Measurements from ENCODE around the gene ZNF346. TPM values are rescaled to one million over a fixed set of nuclear protein-coding genes. Genes with fewer than 3 reads are reported as not detected.
"Not testable (repeated sequence)": the region's sequence is repeated elsewhere in the genome, so short reads cannot be mapped to it uniquely, and the experiment has no call there.

The ZNF346 gene, protein sequence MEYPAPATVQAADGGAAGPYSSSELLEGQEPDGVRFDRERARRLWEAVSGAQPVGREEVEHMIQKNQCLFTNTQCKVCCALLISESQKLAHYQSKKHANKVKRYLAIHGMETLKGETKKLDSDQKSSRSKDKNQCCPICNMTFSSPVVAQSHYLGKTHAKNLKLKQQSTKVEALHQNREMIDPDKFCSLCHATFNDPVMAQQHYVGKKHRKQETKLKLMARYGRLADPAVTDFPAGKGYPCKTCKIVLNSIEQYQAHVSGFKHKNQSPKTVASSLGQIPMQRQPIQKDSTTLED
- 10 to 100 TPM; 16.5 to 23.3 TPM for total RNA-seq

DNA sequence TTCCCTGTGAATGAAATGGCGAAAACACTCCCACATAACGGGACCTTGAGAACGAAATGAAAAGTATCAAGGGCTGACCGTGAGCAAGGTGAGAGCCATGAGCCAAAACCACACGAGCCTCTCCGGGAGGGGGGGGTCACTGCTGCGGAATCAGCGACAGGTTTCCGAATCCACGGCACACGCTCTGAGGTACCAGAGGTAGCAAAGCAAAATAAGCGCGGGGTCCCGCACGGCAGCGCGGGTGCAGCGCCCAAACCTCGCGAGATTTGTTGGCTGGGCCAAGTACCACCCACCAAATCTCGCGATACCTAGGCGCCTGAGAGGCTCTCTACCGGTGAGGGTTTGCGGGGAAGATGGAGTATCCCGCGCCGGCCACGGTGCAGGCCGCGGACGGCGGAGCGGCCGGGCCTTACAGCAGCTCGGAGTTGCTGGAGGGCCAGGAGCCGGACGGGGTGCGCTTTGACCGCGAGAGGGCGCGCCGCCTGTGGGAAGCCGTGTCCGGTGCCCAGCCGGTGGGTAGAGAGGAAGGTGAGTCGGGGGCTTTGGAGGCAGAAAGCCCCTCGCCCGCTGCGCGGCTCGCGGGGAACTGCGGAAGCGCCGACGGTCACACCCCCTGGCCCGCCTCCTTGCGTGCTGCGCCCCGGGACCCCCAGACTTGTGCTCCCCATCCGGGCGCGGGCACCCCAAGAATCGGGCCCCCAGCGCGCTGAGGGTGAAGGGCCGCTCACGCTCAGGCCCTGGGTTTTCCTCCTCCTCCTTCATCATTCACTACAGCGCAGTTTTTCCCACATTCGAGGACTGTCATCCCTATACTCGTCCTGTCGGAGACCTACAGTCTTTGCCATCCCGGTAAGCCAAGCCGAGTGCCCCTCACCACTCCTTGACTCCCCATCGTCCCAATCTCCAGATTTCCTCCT lies at the start of gene ZNF346:
ZNF346 (plus strand) TSS at position 311 of the 917 bp plus-strand sequence; CDS start at position 354, 43 bp downstream.
- peak; percentile 97 for DNase-seq
- Mint-ChIP-seq H3K4me3 (peak within 1 kb of the TSS; percentile 91), H3K9me3 (ENCODE audit: low read depth) (no peaks in the 10 kb centered on the region), H3K27ac (peak within 1 kb of the TSS; percentile 95), H3K4me1 (peaks cover 34% of the 10 kb centered on the region), H3K36me3 (ENCODE audit: low read depth) (peaks cover 7% of the 10 kb centered on the region), H3K27me3 (no peaks in the 10 kb centered on the region)
- intact Hi-C loops (cut with DNase I, micrococcal nuclease): loop anchor here in 1 of 2 experiments (1.0 to 2.0 kb wide), 4 partner anchors 16 to 486 kb away; partner anchors contain the start of genes NSD1, RNF44, TSPAN17 and UIMC1
- POLR2A ChIA-PET: interaction anchor here (0.5 to 1.6 kb wide), 3 partner anchors 16 to 616 kb away, joined by 3 to 7 read pairs (median 3); partner anchors contain the start of gene UIMC1
- CTCF ChIA-PET: interaction anchor here (1.0 to 1.3 kb wide), 4 partner anchors 13 to 362 kb away, joined by 3 to 9 read pairs (median 4); no protein-coding TSS in a partner anchor
- peak; percentile 97 for ATAC-seq

DNA sequence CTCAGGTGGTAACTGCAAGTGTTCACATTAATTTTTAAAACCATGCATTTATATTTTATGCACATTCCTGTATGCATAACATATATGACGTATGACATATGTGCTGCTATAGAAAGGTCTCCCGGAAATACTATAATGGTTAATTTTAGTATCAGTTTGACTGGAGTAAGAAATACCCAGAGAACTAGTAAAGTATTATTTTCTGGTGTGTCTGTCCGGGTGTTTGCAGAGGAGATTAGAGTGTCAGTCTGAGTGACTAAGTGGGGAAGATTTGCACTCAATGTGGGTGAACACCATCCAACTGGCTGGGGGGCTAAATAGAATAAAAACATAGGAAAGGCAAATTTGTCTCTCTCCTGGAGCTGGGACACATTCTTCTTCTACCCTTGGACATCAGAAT lies 42.8 kb upstream of the ZNF346 start:
- ATAC-seq (peak; percentile 58), DNase-seq (no peak)
- H3K36me3 Mint-ChIP-seq (ENCODE audit: low read depth): peaks cover 30% of the 10 kb centered on the region
- no peak overlapping the region for H3K4me3 Mint-ChIP-seq
- H3K27me3 Mint-ChIP-seq: no peaks in the 10 kb centered on the region
- CTCF ChIA-PET: interaction anchor here (0.6 kb wide), 1 partner anchor 17 kb away, joined by 4 read pairs; no protein-coding TSS in a partner anchor
- intact Hi-C loops (cut with DNase I, micrococcal nuclease): no loop called here
- no peaks in the 10 kb centered on the region for H3K9me3 Mint-ChIP-seq (ENCODE audit: low read depth)
- H3K4me1 Mint-ChIP-seq: peaks cover 10% of the 10 kb centered on the region
- no peak overlapping the region for H3K27ac Mint-ChIP-seq
- POLR2A ChIA-PET: no interaction called here

DNA sequence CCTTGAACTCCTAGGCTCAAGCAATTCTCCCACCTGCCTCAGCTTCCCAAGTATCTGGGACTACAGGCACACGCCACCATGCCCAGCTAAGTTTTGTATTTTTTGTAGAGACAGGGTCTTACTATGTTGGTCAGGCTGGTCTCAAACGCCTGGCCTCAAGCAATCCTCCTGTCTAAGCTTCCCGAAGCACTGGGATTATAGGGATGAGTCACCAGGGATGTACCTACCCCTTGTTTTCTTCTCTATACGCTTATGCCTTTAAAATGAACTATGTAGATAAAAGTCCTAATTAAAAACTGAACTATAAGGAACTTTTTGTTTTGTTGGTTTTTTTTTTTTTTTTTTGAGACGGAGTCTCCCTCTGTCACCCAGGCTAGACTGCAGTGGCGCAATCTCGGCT lies 41.7 kb upstream of the ZNF346 start:
- POLR2A ChIA-PET: no interaction called here
- no peak for DNase-seq
- H3K4me1 Mint-ChIP-seq: peaks cover 15% of the 10 kb centered on the region
- H3K27me3 Mint-ChIP-seq: no peaks in the 10 kb centered on the region
- no peaks in the 10 kb centered on the region for H3K9me3 Mint-ChIP-seq (ENCODE audit: low read depth)
- CTCF ChIA-PET: interaction anchor here (0.7 kb wide), 2 partner anchors 23 to 1719 kb away, joined by 3 read pairs; no protein-coding TSS in a partner anchor
- intact Hi-C loops (cut with DNase I, micrococcal nuclease): no loop called here
- no peak overlapping the region for H3K27ac Mint-ChIP-seq
- no peak for ATAC-seq
- H3K4me3 Mint-ChIP-seq: no peak overlapping the region
- H3K36me3 Mint-ChIP-seq (ENCODE audit: low read depth): peaks cover 25% of the 10 kb centered on the region

DNA sequence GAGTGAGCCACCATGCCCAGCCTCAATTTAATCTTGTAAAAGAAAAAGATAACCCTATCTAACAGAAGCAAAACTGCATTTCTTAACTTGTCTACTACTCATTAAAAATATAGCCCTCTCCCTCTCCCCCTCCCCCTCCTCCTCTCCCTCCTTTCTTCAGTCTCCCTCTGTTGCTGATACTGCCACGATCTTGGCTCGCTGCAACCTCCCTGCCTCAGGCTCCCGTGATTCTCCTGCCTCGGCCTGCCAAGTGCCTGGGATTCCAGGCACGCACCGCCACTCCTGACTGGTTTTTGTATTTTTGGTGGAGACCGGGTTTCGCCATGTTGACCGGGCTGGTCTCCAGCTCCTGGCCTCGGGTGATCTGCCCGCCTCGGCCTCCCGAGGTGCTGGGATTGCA lies 39.4 kb upstream of the ZNF346 start:
- H3K4me1 Mint-ChIP-seq: peaks cover 26% of the 10 kb centered on the region
- peaks cover 24% of the 10 kb centered on the region for H3K36me3 Mint-ChIP-seq (ENCODE audit: low read depth)
- POLR2A ChIA-PET; ATAC-seq; DNase-seq; H3K4me3 Mint-ChIP-seq; H3K27me3 Mint-ChIP-seq; intact Hi-C loops (cut with DNase I, micrococcal nuclease); H3K27ac Mint-ChIP-seq; H3K9me3 Mint-ChIP-seq (ENCODE audit: low read depth): not testable (repeated sequence)
- CTCF ChIA-PET: interaction anchor here (0.6 kb wide), 1 partner anchor 99 kb away, joined by 5 read pairs; no protein-coding TSS in a partner anchor

DNA sequence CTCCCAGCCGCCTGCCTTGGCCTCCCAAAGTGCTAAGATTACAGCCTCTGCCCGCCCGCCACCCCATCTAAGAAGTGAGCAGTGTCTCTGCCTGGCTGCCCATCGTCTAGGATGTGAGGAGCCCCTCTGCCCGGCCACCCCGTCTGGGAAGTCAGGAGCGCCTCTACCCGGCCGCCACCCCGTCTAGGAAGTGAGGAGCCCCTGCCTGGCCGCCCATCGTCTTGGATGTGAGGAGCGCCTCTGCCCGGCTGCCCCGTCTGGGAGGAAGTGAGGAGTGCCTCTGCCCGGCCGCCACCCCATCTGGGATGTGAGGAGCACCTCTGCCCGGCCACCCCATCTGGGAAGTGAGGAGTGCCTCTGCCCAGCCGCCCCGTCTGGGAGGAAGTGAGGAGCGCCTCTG lies 38.9 kb upstream of the ZNF346 start:
- H3K4me3 Mint-ChIP-seq; intact Hi-C loops (cut with DNase I, micrococcal nuclease); ATAC-seq; POLR2A ChIA-PET; DNase-seq; CTCF ChIA-PET; H3K9me3 Mint-ChIP-seq (ENCODE audit: low read depth); H3K27ac Mint-ChIP-seq; H3K27me3 Mint-ChIP-seq: not testable (repeated sequence)
- peaks cover 26% of the 10 kb centered on the region for H3K36me3 Mint-ChIP-seq (ENCODE audit: low read depth)
- peaks cover 29% of the 10 kb centered on the region for H3K4me1 Mint-ChIP-seq

DNA sequence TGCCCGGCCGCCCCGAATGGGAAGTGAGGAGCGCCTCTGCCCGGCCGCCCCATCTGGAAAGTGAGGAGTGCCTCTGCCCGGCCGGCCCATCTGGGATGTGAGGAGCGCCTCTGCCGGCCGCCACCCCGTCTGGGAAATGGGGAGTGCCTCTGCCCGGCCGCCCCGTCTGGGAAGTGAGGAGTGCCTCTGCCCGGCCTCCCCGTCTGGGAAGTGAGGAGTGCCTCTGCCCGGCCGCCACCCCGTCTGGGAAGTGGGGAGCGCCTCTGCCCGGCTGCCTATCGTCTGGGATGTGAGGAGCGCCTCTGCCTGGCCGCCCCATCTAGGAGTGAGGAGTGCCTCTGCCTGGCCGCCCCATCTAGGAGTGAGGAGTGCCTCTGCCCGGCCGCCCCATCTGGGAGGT lies 38.3 kb upstream of the ZNF346 start:
- H3K9me3 Mint-ChIP-seq (ENCODE audit: low read depth); CTCF ChIA-PET; POLR2A ChIA-PET; H3K27me3 Mint-ChIP-seq; H3K4me3 Mint-ChIP-seq; intact Hi-C loops (cut with DNase I, micrococcal nuclease); DNase-seq; ATAC-seq: not testable (repeated sequence)
- H3K36me3 Mint-ChIP-seq (ENCODE audit: low read depth): peaks cover 22% of the 10 kb centered on the region
- H3K4me1 Mint-ChIP-seq: peaks cover 29% of the 10 kb centered on the region
- peak overlapping the region; percentile 13 for H3K27ac Mint-ChIP-seq

DNA sequence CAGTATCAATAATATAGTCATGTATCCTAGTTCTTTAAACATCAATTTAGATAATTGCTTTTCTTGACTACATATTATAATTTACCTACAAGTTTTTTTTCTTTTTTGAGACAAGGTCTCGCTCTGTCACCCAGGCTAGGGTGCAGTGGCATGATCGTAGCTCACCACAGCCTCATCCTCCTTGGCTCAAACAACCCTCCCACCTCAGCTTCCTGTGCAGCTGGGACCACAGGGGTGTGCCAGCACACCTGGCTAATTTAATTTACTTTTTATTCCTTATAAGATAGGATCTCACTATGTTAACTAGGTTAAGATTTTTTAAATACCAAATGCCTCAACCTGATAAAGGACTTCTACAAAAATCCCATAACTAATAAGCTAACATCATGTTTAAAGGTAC lies 37.0 kb upstream of the ZNF346 start:
- Mint-ChIP-seq H3K36me3 (ENCODE audit: low read depth) (peaks cover 15% of the 10 kb centered on the region), H3K27ac (no peak overlapping the region), H3K4me1 (peaks cover 24% of the 10 kb centered on the region), H3K4me3 (no peak overlapping the region), H3K27me3 (no peaks in the 10 kb centered on the region), H3K9me3 (ENCODE audit: low read depth) (no peaks in the 10 kb centered on the region)
- DNase-seq (peak; percentile 30), ATAC-seq (peak; percentile 66)
- CTCF ChIA-PET: interaction anchor here (2.2 kb wide), 1 partner anchor 20 kb away, joined by 11 read pairs; no protein-coding TSS in a partner anchor
- POLR2A ChIA-PET: no interaction called here
- intact Hi-C loops (cut with DNase I, micrococcal nuclease): no loop called here

DNA sequence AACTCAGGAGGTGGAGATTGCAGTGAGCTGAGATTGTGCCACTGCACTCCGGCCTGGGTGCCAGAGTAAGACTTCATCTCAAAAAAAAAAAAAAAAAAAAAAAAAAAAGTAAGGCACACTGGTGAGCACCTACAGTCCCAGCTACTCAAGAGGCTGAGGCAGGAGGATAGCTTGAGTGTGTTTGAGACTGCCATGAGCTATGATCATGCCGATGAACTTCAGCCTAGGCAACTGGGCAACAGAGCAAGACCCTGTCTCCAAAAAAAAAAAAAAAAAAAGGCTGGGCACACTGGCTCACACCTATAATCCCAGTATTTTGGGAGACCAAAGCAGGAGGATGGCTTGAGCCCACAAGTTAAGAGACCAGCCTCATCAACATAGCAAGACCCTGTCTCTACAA lies 36.2 kb upstream of the ZNF346 start:
- H3K27ac Mint-ChIP-seq: peak overlapping the region; percentile 19
- H3K36me3 Mint-ChIP-seq (ENCODE audit: low read depth): peaks cover 15% of the 10 kb centered on the region
- ATAC-seq (no peak), DNase-seq (no peak)
- peaks cover 24% of the 10 kb centered on the region for H3K4me1 Mint-ChIP-seq
- no peaks in the 10 kb centered on the region for H3K9me3 Mint-ChIP-seq (ENCODE audit: low read depth)
- ChIA-PET POLR2A (interaction anchor here (0.6 kb wide), 1 partner anchor 9 kb away, joined by 3 read pairs; no protein-coding TSS in a partner anchor), CTCF (interaction anchor here (2.2 kb wide), 1 partner anchor 19 kb away, joined by 11 read pairs; no protein-coding TSS in a partner anchor)
- no peaks in the 10 kb centered on the region for H3K27me3 Mint-ChIP-seq
- intact Hi-C loops (cut with DNase I, micrococcal nuclease): no loop called here
- no peak overlapping the region for H3K4me3 Mint-ChIP-seq

DNA sequence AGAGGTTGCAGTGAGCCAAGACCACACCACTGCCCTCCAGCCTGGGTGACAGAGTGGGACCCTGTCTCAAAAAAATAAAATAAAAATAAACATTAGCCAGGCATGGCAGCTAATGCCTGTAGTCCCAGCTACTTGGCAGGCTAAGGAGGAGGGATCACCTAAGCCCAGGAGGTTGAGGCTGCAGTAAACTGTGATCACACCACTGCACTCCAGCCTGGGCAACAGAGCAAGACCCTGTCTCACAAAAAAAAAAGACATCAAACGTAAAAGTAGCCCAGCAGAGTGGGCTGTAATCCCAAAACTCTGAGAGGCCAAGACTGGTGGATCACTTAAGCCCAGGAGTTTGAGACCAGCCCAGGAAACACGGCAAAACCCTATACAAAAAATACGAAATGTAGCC lies 34.9 kb upstream of the ZNF346 start:
- no peak overlapping the region for H3K4me3 Mint-ChIP-seq
- H3K9me3 Mint-ChIP-seq (ENCODE audit: low read depth): no peaks in the 10 kb centered on the region
- CTCF ChIA-PET: interaction anchor here (2.2 kb wide), 1 partner anchor 18 kb away, joined by 11 read pairs; no protein-coding TSS in a partner anchor
- ATAC-seq (no peak), DNase-seq (no peak)
- peaks cover 11% of the 10 kb centered on the region for H3K36me3 Mint-ChIP-seq (ENCODE audit: low read depth)
- H3K27me3 Mint-ChIP-seq: no peaks in the 10 kb centered on the region
- POLR2A ChIA-PET: no interaction called here
- intact Hi-C loops (cut with DNase I, micrococcal nuclease): no loop called here
- peaks cover 24% of the 10 kb centered on the region for H3K4me1 Mint-ChIP-seq
- H3K27ac Mint-ChIP-seq: no peak overlapping the region

DNA sequence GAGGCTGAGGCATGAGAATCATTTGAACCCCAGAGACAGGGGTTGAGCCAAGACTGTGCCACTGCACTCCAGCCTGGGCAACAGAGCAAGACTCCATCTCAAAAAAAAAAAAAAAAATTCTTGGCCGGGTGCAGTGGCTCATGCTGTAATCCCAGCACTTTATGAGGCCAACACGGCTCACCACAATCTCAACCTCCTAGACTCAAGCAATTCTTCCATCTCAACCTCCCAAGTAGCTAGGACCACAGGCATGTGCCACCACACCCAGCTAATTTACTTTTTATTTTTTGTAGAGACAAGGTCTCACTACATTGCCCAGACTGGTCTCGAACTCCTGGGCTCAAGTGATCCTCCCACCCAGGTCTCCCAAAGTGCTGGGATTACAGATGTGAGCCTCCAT lies 29.4 kb upstream of the ZNF346 start:
- DNase-seq; ATAC-seq; H3K27me3 Mint-ChIP-seq; POLR2A ChIA-PET; H3K9me3 Mint-ChIP-seq (ENCODE audit: low read depth); H3K27ac Mint-ChIP-seq; H3K4me3 Mint-ChIP-seq; intact Hi-C loops (cut with DNase I, micrococcal nuclease): not testable (repeated sequence)
- H3K36me3 Mint-ChIP-seq (ENCODE audit: low read depth): peaks cover 34% of the 10 kb centered on the region
- CTCF ChIA-PET: interaction anchor here (0.8 kb wide), 1 partner anchor 11 kb away, joined by 4 read pairs; no protein-coding TSS in a partner anchor
- H3K4me1 Mint-ChIP-seq: peaks cover 35% of the 10 kb centered on the region

DNA sequence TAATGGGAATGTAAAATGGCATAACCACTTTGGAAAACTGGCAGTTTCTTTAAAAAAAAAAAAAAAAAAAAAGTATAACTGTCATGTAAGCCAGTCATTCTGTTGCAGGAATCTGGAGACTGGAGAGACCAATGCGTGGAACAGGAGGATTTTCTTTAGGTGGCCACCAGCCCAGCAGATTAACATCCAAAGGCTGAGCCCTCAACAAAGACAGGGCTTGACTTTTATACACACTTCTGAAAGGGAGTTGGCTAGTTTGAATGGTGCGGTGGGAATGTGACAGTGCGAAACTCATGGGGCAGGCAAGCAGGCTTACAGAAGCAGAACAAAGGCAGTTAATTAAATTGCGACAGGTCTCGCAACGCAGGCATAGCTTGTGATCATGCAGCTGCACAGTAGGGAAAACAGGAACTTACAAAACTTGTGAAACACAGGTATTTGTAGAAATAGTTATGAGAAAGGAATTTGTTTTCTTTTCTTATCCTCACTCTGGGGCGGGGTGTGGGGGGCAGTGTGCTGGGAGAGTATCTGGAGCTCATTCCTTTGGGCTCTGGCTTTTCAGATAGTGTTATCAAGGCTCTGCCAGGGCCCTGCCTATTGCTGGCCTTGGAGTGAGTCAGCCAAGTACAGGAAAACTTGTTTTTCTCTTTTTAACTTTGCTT lies 27.9 kb upstream of the ZNF346 start:
- peaks cover 6% of the 10 kb centered on the region for H3K9me3 Mint-ChIP-seq (ENCODE audit: low read depth)
- intact Hi-C loops (cut with DNase I, micrococcal nuclease): no loop called here
- ATAC-seq (no peak), DNase-seq (no peak)
- H3K27ac Mint-ChIP-seq: peak overlapping the region; percentile 59
- H3K27me3 Mint-ChIP-seq: no peaks in the 10 kb centered on the region
- H3K4me3 Mint-ChIP-seq: no peak overlapping the region
- peaks cover 36% of the 10 kb centered on the region for H3K4me1 Mint-ChIP-seq
- H3K36me3 Mint-ChIP-seq (ENCODE audit: low read depth): peaks cover 33% of the 10 kb centered on the region
- CTCF ChIA-PET: interaction anchor here (1.0 kb wide), 1 partner anchor 10 kb away, joined by 3 read pairs; no protein-coding TSS in a partner anchor
- POLR2A ChIA-PET: interaction anchor here (0.5 to 0.6 kb wide), 2 partner anchors 8 to 357 kb away, joined by 3 read pairs; partner anchors contain the start of gene LMAN2

Measured in activated CD4-positive, alpha-beta T cell treated with anti-CD3 and anti-CD28 coated beads for 36 hours (primary cell).